GM12874 (cell line): Measurements from ENCODE around the gene CDH8.

ENCODE experiments used
- TF ChIP-seq, protein P1 (sequence below): IDR thresholded peaks from 2 replicates; pipeline ENCODE4 v1.5.1; 2011; ENCODE audit warnings: low read depth, mild to moderate bottlenecking, control low read depth, low read length, moderate library complexity; ENCODE audit not compliant: insufficient read depth

Gene CDH8

DNA sequence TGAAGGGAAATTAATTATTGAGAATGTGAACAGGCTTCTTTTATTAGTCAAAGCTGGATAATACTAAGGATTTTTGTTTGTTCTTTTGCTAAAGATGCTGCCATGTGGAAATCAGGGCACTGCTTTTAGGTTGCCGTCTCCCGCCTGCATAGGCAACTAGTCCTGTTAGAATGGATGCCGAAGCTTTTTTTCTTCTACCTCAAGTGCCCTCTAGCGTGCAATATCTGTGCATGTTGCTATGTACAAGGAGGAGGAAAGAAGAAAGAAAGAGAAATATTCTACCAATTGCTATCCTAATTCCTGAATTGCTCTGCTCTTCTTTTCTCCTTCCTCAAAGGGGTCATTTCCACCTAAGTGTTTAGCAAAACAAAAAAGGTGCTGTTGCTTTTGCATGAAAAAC lies 5.2 kb upstream of the CDH8 start:
- TF ChIP-seq, protein P1, sequence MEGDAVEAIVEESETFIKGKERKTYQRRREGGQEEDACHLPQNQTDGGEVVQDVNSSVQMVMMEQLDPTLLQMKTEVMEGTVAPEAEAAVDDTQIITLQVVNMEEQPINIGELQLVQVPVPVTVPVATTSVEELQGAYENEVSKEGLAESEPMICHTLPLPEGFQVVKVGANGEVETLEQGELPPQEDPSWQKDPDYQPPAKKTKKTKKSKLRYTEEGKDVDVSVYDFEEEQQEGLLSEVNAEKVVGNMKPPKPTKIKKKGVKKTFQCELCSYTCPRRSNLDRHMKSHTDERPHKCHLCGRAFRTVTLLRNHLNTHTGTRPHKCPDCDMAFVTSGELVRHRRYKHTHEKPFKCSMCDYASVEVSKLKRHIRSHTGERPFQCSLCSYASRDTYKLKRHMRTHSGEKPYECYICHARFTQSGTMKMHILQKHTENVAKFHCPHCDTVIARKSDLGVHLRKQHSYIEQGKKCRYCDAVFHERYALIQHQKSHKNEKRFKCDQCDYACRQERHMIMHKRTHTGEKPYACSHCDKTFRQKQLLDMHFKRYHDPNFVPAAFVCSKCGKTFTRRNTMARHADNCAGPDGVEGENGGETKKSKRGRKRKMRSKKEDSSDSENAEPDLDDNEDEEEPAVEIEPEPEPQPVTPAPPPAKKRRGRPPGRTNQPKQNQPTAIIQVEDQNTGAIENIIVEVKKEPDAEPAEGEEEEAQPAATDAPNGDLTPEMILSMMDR, result no peak

DNA sequence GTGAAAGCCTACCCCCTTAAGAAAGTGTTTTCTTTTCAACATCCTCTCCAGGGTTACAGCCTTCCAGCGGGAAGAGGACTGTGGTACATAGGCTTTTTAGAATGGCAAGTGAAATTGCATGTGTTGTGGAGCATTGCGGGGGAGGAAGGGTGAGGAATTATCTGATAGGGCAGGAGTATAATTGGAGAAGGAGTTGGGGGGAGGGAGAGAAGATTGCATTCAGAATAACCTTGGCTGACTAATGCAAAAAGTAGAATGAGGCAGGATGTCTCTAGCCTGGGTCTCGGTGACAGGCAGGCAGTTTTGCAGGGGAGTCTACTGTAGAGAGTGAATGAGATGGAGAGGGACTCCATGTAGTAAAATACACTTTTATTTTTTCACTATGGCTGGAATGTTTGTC lies 2.4 kb upstream of the CDH8 start:
- TF ChIP-seq, protein P1, result no peak

DNA sequence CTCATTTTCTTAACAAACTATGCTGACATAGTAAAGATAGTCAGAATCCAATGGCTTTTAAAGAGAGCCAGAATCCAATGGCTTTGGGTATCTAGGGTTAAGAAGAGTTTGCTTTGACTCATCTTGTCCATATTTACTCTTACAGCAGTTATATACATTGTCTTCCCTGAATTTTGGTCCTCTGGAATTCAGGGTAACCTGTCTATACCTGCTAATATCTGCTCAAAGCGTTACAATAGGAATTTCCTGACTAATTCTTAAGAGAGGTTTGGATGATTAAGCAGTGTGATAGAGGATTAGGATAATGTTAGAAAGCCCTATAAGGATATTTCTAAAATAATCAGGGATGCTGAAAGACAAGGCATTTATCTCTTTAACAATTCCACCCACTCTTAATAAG lies 2.0 kb upstream of the CDH8 start:
- TF ChIP-seq, protein P1, result no peak

DNA sequence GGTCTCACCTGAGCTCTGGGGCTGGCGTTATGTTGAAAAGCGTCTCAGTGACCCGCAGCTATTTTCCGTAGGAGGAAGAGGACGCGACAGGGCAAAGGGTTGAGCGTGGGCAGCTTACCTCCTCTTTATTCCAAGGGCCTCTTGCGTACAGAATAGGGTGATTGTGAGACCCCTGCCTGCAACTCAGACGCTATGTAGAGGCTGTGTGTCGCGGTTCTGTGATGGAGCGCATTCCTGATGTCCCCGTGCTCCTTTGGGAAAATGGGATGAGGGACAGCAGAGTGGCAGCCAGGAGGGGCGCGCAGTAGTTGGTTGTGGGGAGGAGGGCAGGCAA lies 531 bp upstream of the CDH8 start:
- TF ChIP-seq, protein P1, result no peak

DNA sequence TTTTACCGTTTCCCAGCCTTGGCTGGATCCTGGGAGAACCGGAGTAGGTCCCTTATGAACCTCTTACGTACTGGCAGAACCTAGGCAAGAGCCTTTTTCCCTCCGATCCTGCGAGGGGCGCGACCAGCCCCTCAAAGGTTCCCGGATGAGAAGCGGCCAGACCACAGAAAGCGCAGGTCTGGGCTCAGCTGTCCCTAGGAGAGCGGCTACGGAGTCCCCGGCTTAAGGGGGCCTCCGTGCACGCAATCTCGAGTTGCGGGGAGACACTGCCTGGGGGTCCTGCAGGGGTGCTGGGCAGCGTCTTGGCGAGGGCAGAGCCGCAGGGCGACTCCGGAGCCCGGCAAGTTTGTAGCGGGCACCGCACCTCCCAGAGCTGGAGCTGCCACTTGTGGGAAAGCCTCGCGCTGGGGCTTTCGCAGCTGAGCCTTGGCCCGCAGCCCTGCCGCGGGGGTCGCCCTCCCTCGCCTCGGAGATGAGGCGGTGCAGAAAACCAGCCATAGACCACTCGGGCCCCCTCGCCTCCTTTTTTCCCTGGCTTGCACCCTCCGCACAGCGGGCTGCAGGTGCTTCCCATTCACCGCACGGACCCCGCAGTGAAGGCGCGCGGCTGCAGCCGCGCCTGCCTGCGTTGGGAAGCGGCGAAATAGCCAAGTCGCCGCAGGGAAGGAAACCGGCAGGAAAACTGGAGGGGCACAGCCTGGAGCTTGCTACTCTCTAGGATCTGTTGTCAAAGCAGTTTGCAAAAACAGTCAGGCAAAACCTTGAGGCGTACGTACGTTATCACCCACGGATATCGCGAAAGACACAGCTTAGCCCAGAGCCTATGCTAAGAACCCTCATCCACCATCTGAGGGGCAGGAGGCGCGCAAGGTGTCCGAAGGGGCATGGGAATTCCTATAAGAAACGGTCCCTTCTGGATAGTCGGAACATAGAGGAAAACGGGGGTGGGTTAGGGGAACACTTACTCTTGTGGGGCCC lies 834 bp downstream of the CDH8 start:
- TF ChIP-seq, protein P1, result no peak

DNA sequence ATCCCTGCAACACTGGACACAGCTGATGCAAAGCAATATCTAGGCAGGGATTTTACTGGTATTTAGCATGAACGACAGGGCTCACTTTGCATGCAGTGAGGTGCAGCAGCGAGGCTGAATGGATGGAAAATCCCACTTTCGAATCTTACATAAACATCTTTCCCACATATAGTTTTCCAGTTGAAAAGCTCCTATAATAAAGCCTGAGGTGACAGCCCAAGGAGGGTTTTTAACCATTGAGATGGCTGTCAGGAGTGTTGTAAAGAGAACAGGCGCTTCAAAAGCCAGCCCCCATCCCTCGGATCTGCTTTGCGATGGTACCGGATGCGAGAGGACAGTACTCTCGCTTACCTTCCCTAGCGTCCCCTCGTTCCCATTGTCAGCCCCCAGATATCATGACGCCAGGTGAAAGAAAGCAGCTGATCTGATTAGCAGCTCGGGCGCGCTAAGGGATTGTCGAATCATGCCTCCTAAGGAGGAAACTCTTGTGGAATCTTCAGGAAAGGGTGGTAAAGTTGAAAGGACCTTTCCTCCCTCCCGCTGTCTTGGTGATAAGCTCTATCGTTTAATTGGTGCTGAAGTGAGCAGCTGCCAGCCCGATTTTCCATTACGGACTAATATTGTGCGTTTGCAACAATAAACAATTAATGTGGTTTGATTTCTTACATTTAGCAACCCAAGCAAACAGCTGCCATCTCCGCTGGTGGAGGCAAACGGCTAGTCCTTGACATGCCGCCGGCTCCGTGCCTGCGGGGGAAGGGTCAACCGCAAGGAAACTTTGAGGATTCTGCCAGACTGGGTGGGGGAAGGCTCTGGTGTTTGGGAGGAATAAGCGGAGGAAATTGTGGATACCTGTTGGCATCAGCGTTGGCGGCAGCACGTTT lies 1.8 kb downstream of the CDH8 start:
- TF ChIP-seq, protein P1, result no peak

DNA sequence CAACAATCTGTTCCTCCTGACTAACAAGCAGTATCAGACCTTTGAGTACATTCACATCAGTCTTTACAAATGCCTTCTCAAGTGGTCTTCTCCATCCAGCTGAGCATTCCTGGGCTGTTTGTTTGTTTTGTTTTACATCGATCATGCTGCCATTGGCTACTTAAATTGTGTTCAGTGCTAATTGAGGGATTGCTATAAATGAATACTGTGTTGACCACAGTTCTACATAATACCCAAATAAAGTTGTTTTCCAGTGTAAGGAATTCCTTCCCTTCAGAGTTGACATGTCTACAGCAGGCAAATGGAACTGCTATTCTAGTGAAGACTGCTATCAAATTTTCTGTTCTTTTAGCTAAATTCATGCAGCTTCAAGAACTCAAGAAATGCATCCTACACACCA lies 3.2 kb downstream of the CDH8 start:
- TF ChIP-seq, protein P1, result no peak
